ENCODE results near the gene MUC20.
"Not testable (repeated sequence)": the region's sequence is repeated elsewhere in the genome, so short reads cannot be mapped to it uniquely, and the experiment has no call there.

Gene MUC20

DNA sequence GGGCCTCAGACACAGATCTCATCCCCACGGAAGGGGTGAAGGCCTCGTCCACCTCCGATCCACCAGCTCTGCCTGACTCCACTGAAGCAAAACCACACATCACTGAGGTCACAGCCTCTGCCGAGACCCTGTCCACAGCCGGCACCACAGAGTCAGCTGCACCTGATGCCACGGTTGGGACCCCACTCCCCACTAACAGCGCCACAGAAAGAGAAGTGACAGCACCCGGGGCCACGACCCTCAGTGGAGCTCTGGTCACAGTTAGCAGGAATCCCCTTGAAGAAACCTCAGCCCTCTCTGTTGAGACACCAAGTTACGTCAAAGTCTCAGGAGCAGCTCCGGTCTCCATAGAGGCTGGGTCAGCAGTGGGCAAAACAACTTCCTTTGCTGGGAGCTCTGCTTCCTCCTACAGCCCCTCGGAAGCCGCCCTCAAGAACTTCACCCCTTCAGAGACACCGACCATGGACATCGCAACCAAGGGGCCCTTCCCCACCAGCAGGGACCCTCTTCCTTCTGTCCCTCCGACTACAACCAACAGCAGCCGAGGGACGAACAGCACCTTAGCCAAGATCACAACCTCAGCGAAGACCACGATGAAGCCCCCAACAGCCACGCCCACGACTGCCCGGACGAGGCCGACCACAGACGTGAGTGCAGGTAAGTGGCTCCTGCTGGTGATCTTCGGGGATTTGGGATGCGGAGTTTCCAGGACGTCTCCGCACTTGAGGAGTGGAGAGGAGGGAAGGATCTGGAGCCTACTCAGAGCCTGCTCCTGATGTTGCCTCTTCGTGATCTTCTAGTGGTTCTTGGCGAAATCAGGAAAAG, 5.3 kb downstream of the MUC20 start:
- H3K4me2 ChIP-seq (ENCODE audit: low read length); H3K36me3 ChIP-seq (ENCODE audit: insufficient read depth, low read length); H3K4me3 ChIP-seq (ENCODE audit: low read length); H3K4me1 ChIP-seq (ENCODE audit: control insufficient read depth, insufficient read depth, low read length); H3K9me3 ChIP-seq (replicated peaks; ENCODE audit: low read length); H3K9ac ChIP-seq (ENCODE audit: low read depth, low read length): not testable (repeated sequence)
- peaks cover 10% of the 10 kb centered on the region for H3K27me3 ChIP-seq (ENCODE audit: control insufficient read depth, insufficient read depth, low read length)

DNA sequence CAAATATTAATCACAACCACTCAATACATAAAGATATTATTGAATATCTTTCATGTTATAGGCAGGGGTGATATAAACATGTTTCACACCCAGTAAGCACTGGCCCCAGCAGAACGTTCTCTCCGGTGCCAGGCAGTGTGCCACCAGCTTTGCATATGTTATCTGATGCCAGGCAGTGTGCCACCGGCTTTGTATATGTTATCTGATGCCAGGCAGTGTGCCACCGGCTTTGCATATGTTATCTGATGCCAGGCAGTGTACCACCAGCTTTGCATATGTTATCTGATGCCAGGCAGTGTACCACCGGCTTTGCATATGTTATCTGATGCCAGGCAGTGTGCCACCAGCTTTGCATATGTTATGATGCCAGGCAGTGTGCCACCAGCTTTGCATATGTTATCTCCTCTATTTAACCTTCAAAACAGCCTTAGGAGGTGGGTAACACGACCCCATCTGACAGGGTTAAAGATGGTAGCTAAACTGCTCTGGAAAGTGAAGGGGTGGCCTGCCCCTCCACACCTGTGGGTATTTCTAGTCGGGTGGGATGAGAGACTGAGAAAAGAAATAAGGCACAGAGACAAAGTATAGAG, 6.9 kb downstream of the MUC20 start:
- H3K36me3 ChIP-seq (ENCODE audit: insufficient read depth, low read length), result no peaks in the 10 kb centered on the region
- peaks cover under 1% of the 10 kb centered on the region for H3K4me1 ChIP-seq (ENCODE audit: control insufficient read depth, insufficient read depth, low read length)
- H3K4me3 ChIP-seq (ENCODE audit: low read length), result no peak overlapping the region
- no peaks in the 10 kb centered on the region for H3K9me3 ChIP-seq (replicated peaks; ENCODE audit: low read length)
- peaks cover 10% of the 10 kb centered on the region for H3K27me3 ChIP-seq (ENCODE audit: control insufficient read depth, insufficient read depth, low read length)
- H3K4me2 ChIP-seq (ENCODE audit: low read length), result no peak overlapping the region
- no peak overlapping the region for H3K9ac ChIP-seq (ENCODE audit: low read depth, low read length)

- H3K4me1 ChIP-seq (ENCODE audit: control insufficient read depth, insufficient read depth, low read length); H3K4me2 ChIP-seq (ENCODE audit: low read length); H3K9ac ChIP-seq (ENCODE audit: low read depth, low read length); H3K4me3 ChIP-seq (ENCODE audit: low read length); H3K36me3 ChIP-seq (ENCODE audit: insufficient read depth, low read length); H3K9me3 ChIP-seq (replicated peaks; ENCODE audit: low read length): not testable (repeated sequence)
- peaks cover 10% of the 10 kb centered on the region for H3K27me3 ChIP-seq (ENCODE audit: control insufficient read depth, insufficient read depth, low read length)
These were observed 8.0 kb downstream of the MUC20 start for GRCh38 chr3:195728789-195729188.

DNA sequence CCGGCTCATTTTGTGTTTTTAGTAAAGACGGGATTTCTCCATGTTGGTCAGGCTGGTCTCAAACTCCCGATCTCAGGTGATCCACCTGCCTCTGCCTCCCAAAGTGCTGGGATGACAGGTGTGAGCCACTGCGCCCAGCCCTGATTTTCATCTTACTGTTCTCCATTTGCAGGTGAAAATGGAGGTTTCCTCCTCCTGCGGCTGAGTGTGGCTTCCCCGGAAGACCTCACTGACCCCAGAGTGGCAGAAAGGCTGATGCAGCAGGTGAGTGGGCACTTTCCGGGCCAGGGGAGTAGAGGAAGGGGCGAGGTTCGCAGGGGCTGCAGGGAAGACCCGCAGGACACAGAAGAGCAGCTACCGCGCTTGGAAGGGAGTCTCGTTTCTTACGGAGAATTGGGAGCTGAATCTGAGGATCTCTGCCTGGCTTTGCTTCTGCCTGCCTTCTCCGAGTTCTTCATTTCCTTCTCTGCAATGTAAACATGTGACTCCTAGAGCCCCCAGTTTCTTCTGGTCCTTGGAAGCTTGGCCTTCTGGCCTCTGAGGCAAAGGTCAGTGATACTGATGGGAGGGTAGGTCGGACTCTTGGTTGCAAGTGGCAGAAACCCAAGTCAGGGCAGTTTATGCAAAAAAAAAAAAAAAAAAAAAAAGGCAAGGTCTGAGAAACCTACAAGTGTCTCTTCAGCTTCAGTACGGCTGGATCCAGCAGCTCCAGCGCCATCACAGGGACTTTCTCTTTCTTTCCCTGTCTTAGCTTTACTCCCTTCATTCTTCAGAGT, 8.9 kb downstream of the MUC20 start:
- Histone ChIP-seq H3K9me3 (replicated peaks; ENCODE audit: low read length) (no peaks in the 10 kb centered on the region), H3K4me3 (ENCODE audit: low read length) (no peak overlapping the region), H3K36me3 (ENCODE audit: insufficient read depth, low read length) (no peaks in the 10 kb centered on the region), H3K9ac (ENCODE audit: low read depth, low read length) (no peak overlapping the region), H3K27me3 (ENCODE audit: control insufficient read depth, insufficient read depth, low read length) (peaks cover 10% of the 10 kb centered on the region), H3K4me2 (ENCODE audit: low read length) (no peak overlapping the region), H3K4me1 (ENCODE audit: control insufficient read depth, insufficient read depth, low read length) (peaks cover 5% of the 10 kb centered on the region)

- Histone ChIP-seq H3K27me3 (ENCODE audit: control insufficient read depth, insufficient read depth, low read length) (peaks cover 17% of the 10 kb centered on the region), H3K4me1 (ENCODE audit: control insufficient read depth, insufficient read depth, low read length) (peaks cover 5% of the 10 kb centered on the region), H3K36me3 (ENCODE audit: insufficient read depth, low read length) (no peaks in the 10 kb centered on the region), H3K4me3 (ENCODE audit: low read length) (no peak overlapping the region), H3K9ac (ENCODE audit: low read depth, low read length) (no peak overlapping the region), H3K9me3 (replicated peaks; ENCODE audit: low read length) (no peaks in the 10 kb centered on the region), H3K4me2 (ENCODE audit: low read length) (no peak overlapping the region)
These were observed 10.7 kb downstream of the MUC20 start for GRCh38 chr3:195731356-195731905.

- no peak overlapping the region for H3K9ac ChIP-seq (ENCODE audit: low read depth, low read length)
- H3K36me3 ChIP-seq (ENCODE audit: insufficient read depth, low read length), result no peaks in the 10 kb centered on the region
- H3K4me1 ChIP-seq (ENCODE audit: control insufficient read depth, insufficient read depth, low read length), result peaks cover 5% of the 10 kb centered on the region
- no peak overlapping the region for H3K4me2 ChIP-seq (ENCODE audit: low read length)
- H3K9me3 ChIP-seq (replicated peaks; ENCODE audit: low read length), result no peaks in the 10 kb centered on the region
- H3K4me3 ChIP-seq (ENCODE audit: low read length), result no peak overlapping the region
- H3K27me3 ChIP-seq (ENCODE audit: control insufficient read depth, insufficient read depth, low read length), result peaks cover 16% of the 10 kb centered on the region
These were observed 12.2 kb downstream of the MUC20 start for GRCh38 chr3:195732940-195733339.

DNA sequence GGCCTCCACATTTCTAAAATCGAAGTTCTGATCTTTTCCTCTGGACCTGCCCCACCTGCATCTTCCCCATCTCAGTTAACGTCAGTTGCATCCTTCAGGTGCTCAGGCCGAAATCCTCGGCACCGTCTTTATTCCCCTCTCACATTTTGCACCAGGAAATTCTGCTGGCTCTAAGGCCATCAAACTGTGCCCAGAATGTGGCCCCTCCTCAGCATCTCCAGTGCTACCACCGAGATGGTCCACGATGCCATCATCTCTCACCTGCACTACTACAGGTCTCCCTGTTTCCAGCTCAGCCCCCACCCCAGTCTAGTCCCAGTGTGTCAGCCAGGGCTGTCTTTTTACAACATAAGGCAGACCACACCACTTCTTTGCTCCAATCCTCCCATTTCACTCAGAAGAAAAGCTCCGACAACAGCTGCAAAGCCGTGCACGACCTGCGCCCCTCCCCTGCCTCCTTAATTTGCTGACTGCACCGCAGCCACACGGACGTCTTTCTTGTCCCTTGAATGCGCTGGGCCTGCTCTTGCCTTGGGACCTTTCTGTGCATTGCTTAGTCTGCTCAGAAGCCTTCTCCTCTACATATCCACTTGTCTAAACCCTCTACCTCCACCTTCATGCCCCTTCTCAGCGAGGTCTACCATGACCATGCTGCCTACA, 14.4 kb downstream of the MUC20 start:
- Histone ChIP-seq H3K9ac (ENCODE audit: low read depth, low read length) (no peak overlapping the region), H3K27me3 (ENCODE audit: control insufficient read depth, insufficient read depth, low read length) (peaks cover 21% of the 10 kb centered on the region), H3K9me3 (replicated peaks; ENCODE audit: low read length) (no peaks in the 10 kb centered on the region), H3K4me1 (ENCODE audit: control insufficient read depth, insufficient read depth, low read length) (peaks cover 5% of the 10 kb centered on the region), H3K4me2 (ENCODE audit: low read length) (no peak overlapping the region), H3K4me3 (ENCODE audit: low read length) (no peak overlapping the region), H3K36me3 (ENCODE audit: insufficient read depth, low read length) (no peaks in the 10 kb centered on the region)

GRCh38 chr3:195736866-195737490, 16.2 kb downstream of the MUC20 start:
- peaks cover 30% of the 10 kb centered on the region for H3K27me3 ChIP-seq (ENCODE audit: control insufficient read depth, insufficient read depth, low read length)
- H3K4me1 ChIP-seq (ENCODE audit: control insufficient read depth, insufficient read depth, low read length), result peaks cover 5% of the 10 kb centered on the region
- H3K9ac ChIP-seq (ENCODE audit: low read depth, low read length), result no peak overlapping the region
- H3K9me3 ChIP-seq (replicated peaks; ENCODE audit: low read length), result no peaks in the 10 kb centered on the region
- H3K36me3 ChIP-seq (ENCODE audit: insufficient read depth, low read length), result no peaks in the 10 kb centered on the region
- no peak overlapping the region for H3K4me2 ChIP-seq (ENCODE audit: low read length)
- no peak overlapping the region for H3K4me3 ChIP-seq (ENCODE audit: low read length)

DNA sequence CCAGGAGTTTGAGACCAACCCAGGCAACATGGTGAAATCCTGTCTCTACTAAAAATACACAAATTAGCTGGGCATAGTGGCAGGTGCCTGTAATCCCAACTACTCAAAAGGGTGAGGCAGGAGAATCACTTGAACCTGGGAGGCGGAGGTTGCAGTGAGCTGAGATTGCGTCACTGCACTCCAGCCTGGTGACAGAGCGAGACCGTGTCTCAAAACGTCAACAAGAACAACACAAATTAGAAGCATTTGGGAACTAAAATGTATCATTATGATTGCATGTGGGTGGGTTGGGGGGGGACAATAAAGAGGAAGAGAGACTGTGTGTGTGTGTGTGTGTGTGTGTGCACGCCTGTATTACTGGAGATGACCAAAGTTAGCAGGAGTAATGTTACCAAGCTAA, 17.0 kb downstream of the MUC20 start:
- H3K4me1 ChIP-seq (ENCODE audit: control insufficient read depth, insufficient read depth, low read length); H3K4me2 ChIP-seq (ENCODE audit: low read length); H3K9ac ChIP-seq (ENCODE audit: low read depth, low read length); H3K9me3 ChIP-seq (replicated peaks; ENCODE audit: low read length); H3K4me3 ChIP-seq (ENCODE audit: low read length); H3K36me3 ChIP-seq (ENCODE audit: insufficient read depth, low read length): not testable (repeated sequence)
- peaks cover 35% of the 10 kb centered on the region for H3K27me3 ChIP-seq (ENCODE audit: control insufficient read depth, insufficient read depth, low read length)

- no peaks in the 10 kb centered on the region for H3K9me3 ChIP-seq (replicated peaks; ENCODE audit: low read length)
- peaks cover 35% of the 10 kb centered on the region for H3K27me3 ChIP-seq (ENCODE audit: control insufficient read depth, insufficient read depth, low read length)
- no peak overlapping the region for H3K4me3 ChIP-seq (ENCODE audit: low read length)
These were observed 17.7 kb downstream of the MUC20 start for GRCh38 chr3:195738274-195739044.

More at GRCh38 chr3:195738274-195739044, 17.7 kb downstream of the MUC20 start:
- no peaks in the 10 kb centered on the region for H3K4me1 ChIP-seq (ENCODE audit: control insufficient read depth, insufficient read depth, low read length)
- H3K36me3 ChIP-seq (ENCODE audit: insufficient read depth, low read length), result no peaks in the 10 kb centered on the region
- H3K4me2 ChIP-seq (ENCODE audit: low read length), result no peak overlapping the region
- H3K9ac ChIP-seq (ENCODE audit: low read depth, low read length), result no peak overlapping the region
